Duodenal mucosa (tissue), 2 donors: ENCODE data around the gene GOLGA6L9.
"Not testable (repeated sequence)": the region's sequence is repeated elsewhere in the genome, so short reads cannot be mapped to it uniquely, and the experiment has no call there.

Experiments used
- H3K27ac ChIP-seq: one replicate; pipeline ENCODE4 v1.7.0; 2013; ENCODE audit warnings: low read depth, low read length
- H3K27me3 ChIP-seq, 2 donors: one replicate each; pipeline ENCODE4 v1.7.0; 2013; ENCODE audit warnings: low read length in 2 of 2, control low read depth in 1 of 2; ENCODE audit not compliant: insufficient read depth in 2 of 2, control insufficient read depth in 1 of 2
- H3K36me3 ChIP-seq, 2 donors: one replicate each; pipeline ENCODE4 v1.7.0; 2013; ENCODE audit warnings: low read length in 2 of 2, control low read depth in 1 of 2; ENCODE audit not compliant: insufficient read depth in 2 of 2, control insufficient read depth in 1 of 2
- H3K4me1 ChIP-seq, 2 donors: one replicate each; pipeline ENCODE4 v1.7.0; 2013; ENCODE audit warnings: low read length in 2 of 2, control low read depth in 1 of 2; ENCODE audit not compliant: insufficient read depth in 2 of 2, control insufficient read depth in 1 of 2
- H3K4me3 ChIP-seq, 2 donors: one replicate each; pipeline ENCODE4 v1.7.0; 2013; ENCODE audit warnings: low read length in 2 of 2, low read depth in 1 of 2
- H3K9ac ChIP-seq, 2 donors: one replicate each; pipeline ENCODE4 v1.7.0; 2013; ENCODE audit warnings: low read length in 2 of 2, low read depth in 1 of 2
- H3K9me3 ChIP-seq, 2 donors: one replicate each; pipeline ENCODE4 v1.7.0; 2013; ENCODE audit warnings: low read length in 2 of 2, control low read depth in 1 of 2; ENCODE audit not compliant: control insufficient read depth in 1 of 2

Gene GOLGA6L9

DNA sequence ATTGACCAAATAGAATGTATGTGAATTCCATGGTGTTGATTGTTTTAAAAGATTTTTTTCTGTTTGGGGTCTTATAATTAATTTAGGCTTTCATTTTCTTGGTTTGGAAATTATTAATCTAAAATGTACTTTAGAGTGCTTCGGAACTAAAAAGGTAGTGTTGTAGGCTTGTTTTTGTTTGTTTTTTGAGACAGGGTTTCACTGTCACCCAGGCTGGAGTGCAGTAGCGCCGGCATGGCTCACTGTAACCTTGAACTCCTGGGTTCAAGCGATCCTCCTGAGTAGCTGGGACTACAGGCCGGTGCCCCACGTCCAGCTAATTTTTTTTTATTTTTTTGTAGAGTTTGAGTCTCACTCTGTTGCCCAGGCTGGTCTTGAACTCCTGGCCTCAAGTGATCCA, 27.7 kb upstream of the GOLGA6L9 start:
- not testable (repeated sequence) for H3K36me3 ChIP-seq, H3K27ac ChIP-seq, H3K4me1 ChIP-seq, H3K27me3 ChIP-seq, H3K9ac ChIP-seq, H3K4me3 ChIP-seq, H3K9me3 ChIP-seq

DNA sequence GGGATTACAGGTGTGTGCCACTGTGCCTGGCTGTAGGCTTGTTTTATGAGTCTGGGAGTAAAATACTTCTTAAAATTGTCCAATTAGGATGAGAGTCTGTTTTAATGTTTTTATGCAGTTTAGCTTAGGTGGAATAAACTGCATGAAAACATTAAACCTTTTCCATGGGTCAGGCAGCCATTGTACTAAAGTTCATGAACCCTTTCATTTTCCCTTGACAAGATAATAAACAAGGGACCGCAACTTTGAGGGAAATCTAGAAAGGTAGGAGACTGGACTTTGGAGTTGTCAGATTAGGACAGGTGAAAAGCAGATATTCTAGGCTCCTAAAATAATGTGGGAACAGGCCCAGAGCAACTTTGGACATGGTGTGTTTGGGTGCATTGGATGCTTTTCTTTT, 27.3 kb upstream of the GOLGA6L9 start:
- not testable (repeated sequence) for H3K4me1 ChIP-seq

DNA sequence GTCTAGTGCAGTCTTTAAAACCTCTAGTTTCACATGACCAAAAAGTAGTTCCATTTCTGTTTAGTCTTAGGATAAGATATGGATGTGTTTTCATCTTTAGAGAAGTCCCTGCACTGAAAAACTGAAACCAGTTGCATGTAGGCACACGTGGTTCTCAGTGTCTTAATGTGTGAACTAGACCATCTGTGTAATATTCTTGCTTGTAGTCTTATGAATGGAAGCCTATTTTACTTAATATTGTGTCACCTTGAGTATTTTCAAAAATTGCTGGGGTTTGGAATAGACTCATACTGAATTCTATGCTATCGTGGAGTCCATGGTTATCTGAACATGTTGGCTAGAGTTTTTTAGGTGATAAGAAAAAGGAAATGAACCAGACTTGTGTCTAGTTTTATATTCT, 23.4 kb upstream of the GOLGA6L9 start:
- not testable (repeated sequence) for H3K9ac ChIP-seq, H3K36me3 ChIP-seq, H3K4me1 ChIP-seq, H3K27me3 ChIP-seq, H3K9me3 ChIP-seq, H3K4me3 ChIP-seq, H3K27ac ChIP-seq

More for the DNA sequence above, 27.3 kb upstream of the GOLGA6L9 start:
- not testable (repeated sequence) for H3K4me3 ChIP-seq, H3K27me3 ChIP-seq, H3K9ac ChIP-seq, H3K27ac ChIP-seq, H3K36me3 ChIP-seq, H3K9me3 ChIP-seq

DNA sequence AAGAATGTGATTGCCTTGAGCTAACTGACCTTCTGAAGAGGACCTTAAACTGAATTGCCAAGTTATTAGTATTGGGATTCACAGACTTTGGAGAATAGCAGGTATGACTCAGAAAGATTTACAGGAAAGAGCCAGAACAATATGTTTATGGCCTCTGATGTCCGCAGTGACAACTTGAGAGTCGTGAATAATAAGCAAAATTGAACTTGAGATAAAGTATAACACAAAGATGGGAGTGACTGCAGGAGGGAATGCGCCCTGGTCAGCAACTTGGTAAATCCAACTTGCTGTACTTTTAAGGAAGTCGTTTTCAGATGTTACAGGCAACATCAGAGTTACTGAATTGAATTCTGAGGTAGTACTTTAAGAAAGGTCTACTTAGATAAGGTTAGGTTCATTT, 19.3 kb upstream of the GOLGA6L9 start:
- H3K9me3 ChIP-seq, H3K27ac ChIP-seq, H3K9ac ChIP-seq, H3K27me3 ChIP-seq, H3K4me3 ChIP-seq, H3K36me3 ChIP-seq, H3K4me1 ChIP-seq: not testable (repeated sequence)

DNA sequence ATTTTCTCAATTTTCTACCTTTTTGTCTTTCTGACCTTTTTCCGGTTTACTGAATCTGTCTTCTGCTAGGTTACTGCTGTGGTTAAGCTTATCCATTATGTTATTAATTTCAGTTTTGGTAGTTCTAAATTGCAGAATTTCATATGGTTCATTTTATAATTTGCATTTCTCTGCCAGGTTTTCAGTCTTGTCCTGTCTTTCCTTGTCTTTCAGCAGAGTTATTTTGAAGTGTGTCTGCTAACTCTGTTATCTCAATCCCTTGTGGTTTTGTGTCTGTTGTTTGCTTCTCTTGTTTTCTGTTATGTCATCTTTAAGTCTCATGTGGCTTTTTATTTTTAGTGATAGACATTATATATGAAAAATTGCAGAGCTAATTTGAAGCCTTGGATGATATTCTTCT, 18.0 kb upstream of the GOLGA6L9 start:
- not testable (repeated sequence) for H3K4me1 ChIP-seq, H3K9ac ChIP-seq, H3K36me3 ChIP-seq, H3K9me3 ChIP-seq, H3K27me3 ChIP-seq, H3K4me3 ChIP-seq, H3K27ac ChIP-seq

DNA sequence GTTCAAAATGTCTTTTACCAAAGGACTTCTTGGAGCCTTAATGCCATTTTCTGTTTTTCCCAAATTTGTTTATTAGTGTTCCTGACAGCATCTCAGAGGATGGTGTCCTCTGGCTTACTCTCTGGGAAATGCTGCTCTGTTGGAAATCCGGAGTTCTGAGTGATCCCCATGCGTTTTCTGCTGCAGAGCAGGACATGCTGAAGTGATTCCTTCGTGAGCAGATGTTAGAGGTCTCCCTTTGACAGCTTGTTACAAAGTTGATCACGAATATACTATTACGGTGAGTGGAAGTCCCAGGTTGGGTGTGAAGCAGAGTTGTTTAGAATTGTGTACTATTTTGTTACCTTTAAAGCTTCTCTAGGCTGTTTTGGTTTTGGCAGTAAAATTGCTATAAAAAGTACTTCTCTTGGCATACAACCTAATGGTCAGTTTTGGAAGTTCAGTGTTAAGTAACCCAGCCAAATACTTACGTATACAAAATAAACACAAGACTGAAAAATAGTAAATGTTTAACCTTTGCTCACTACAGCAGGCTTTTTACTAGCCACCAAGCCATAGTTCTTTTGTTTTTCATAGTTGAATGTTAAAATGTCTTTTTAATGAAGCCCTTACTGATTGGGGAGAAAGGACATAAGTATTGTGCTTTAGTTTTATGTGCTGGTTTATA, 15.0 kb upstream of the GOLGA6L9 start:
- H3K27ac ChIP-seq = not testable (repeated sequence)

DNA sequence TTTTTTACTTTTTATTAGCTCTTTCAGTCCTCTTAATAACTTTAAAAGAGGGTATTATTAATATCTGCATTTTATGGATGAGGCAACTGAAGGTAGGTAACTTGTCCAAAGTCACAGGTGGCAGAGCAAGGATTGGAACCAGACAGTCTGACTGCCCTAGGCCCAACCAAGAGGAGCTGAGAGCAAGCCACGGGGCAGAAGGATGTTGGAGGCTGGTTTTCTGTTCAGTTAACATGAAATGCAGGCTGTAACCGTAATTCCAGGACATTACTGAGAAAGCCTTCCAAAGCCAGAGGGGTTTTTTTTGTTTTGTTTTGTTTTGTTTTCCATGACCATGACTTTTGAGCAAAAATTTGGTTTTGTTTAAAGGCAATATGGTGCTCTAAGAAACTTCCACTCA, 9.1 kb upstream of the GOLGA6L9 start:
- H3K4me3 ChIP-seq, H3K27me3 ChIP-seq, H3K9me3 ChIP-seq, H3K27ac ChIP-seq, H3K36me3 ChIP-seq, H3K4me1 ChIP-seq, H3K9ac ChIP-seq: not testable (repeated sequence)

More for the DNA sequence above, 15.0 kb upstream of the GOLGA6L9 start:
- H3K9me3 ChIP-seq, H3K4me3 ChIP-seq, H3K36me3 ChIP-seq, H3K9ac ChIP-seq, H3K4me1 ChIP-seq, H3K27me3 ChIP-seq: not testable (repeated sequence)

DNA sequence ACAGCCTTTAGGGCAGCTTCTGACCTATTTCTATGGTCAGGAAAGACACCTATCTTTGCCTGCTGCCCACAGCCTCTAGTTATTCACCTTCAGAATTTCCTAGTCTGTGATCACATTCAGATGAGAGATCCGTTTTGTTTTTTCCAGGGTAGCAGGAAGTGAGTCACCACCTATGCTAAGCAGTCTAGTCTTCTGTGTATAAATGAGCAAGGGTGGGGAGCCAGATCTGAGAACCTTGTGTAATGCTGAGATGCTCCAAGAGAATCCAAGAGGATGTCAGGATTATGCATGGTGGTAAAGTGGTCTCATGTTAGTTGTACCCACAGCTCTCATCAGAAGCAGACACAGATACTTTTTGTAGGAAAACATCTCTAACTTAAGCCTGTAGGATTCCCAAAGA, 8.7 kb upstream of the GOLGA6L9 start:
- not testable (repeated sequence) for H3K27me3 ChIP-seq, H3K9ac ChIP-seq, H3K4me3 ChIP-seq, H3K9me3 ChIP-seq, H3K4me1 ChIP-seq, H3K27ac ChIP-seq, H3K36me3 ChIP-seq

DNA sequence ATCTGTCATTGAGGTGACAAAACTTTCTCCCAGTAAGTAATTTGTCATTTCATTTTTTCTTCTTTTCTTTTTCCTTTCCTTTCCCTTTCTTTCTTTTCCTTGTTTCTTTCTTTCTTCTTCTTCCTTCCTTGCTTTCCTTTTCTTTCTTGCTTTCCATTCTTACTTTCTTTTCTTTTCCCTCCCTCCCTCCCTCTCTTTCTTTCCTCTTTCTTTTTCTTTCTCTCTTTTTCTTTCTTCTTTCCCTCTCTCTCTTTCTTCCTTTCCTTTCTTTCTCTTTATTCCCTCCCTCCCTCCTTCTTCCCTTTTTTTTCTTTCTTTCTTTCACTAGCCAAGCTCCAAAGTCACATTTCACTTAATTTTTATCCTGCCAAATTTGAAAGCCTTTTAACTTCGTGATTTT, 2.5 kb upstream of the GOLGA6L9 start:
- not testable (repeated sequence) for H3K9ac ChIP-seq, H3K4me1 ChIP-seq, H3K36me3 ChIP-seq, H3K27ac ChIP-seq, H3K4me3 ChIP-seq, H3K27me3 ChIP-seq, H3K9me3 ChIP-seq

DNA sequence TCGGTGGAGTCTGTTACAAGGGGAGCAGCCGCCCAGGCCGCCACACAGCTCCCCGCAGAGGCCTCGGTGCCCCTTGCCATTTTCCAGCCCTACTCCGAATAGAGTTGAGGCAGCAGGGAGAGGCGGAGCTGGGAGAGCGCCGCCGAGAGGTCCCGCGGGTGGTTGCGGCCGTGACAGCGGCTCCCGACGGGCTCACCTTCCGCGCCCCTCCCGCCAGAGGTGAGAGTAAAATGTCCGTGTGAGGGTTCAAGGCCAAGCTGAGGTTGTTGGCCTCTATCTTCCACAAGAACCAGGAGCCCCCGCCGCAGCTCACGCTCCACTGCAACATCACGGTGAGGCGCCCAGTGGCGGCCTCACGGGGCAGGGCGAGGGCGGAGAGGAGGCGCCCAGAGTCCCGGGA, 15.8 kb downstream of the GOLGA6L9 start:
- not testable (repeated sequence) for H3K27ac ChIP-seq, H3K9me3 ChIP-seq, H3K4me3 ChIP-seq, H3K9ac ChIP-seq, H3K36me3 ChIP-seq, H3K27me3 ChIP-seq, H3K4me1 ChIP-seq

DNA sequence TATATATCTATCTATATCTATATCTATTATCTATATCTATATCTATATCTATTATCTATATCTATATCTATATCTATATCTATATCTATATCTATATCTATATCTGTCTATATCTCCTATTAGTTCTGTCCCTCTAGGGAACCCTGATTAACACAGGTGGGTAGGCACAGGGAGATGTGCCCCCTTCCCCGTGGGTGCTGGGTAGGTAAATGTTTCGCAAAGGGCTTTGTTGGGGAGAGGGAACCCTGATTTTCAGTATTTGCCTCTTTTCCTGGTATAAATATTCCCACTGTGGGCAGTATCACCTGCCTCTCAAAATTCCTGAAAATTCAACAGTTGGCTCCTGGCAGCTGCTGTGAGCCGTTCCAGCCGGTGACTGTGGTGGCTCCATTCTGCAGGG, 27.7 kb downstream of the GOLGA6L9 start:
- not testable (repeated sequence) for H3K9me3 ChIP-seq, H3K36me3 ChIP-seq, H3K9ac ChIP-seq, H3K4me1 ChIP-seq, H3K27me3 ChIP-seq, H3K4me3 ChIP-seq, H3K27ac ChIP-seq
